GM18951 (cell line): ENCODE measurements around the gene CDK5RAP1.
"Not testable (repeated sequence)": the region's sequence is repeated elsewhere in the genome, so short reads cannot be mapped to it uniquely, and the experiment has no call there.

ENCODE experiments used
- POLR2A ChIP-seq: IDR thresholded peaks from 4 replicates; pipeline ENCODE4 v1.6.1; 2011; ENCODE audit warnings: mild to moderate bottlenecking; ENCODE audit not compliant: insufficient read length, insufficient read depth; ENCODE audit errors: extremely low read depth
- in situ Hi-C: fragments of 300-500 bp; cut with MboI; formaldehyde crosslinking; loops from one replicate; pipeline ENCODE4 v1.12.0; 2022; ENCODE audit warnings: low sequenced_read_pairs, mixed read lengths, inconsistent platforms; ENCODE audit not compliant: unreplicated experiment

The CDK5RAP1 gene

GRCh38 chr20:33410081-33410742, 8.9 kb upstream of the CDK5RAP1 start:
- in situ Hi-C loops, result no loop called here
- TF ChIP-seq POLR2A, result no peak

GRCh38 chr20:33408716-33409654, 7.7 kb upstream of the CDK5RAP1 start:
- in situ Hi-C loops, result no loop called here
- TF ChIP-seq POLR2A, result no peak

- in situ Hi-C loops, result no loop called here
- no peak for TF ChIP-seq POLR2A
Observed at GRCh38 chr20:33408313-33408712, 7.0 kb upstream of the CDK5RAP1 start.

GRCh38 chr20:33407796-33408195, 6.5 kb upstream of the CDK5RAP1 start:
- in situ Hi-C loops, result no loop called here

DNA sequence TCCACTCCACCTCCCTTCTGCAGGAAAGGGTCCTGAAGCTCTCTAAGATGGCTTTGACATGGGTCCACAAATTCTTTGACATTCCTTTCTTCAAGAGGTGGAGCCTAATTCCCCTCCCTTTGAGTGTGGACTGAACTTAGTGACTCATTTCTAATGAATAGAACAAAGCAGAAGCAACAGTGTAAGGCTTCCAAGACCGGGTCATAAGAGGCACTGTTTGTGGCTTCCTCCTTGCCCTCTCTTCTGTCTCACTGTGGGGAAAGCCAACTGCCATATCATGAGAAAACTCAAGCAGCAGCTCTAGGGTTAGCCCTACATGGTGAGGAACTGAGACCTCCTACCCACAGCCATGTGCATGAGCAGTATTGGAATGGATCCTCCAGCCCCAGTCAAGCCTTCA, 5.9 kb upstream of the CDK5RAP1 start:
- TF ChIP-seq POLR2A, result no peak

More at GRCh38 chr20:33407796-33408195, 6.5 kb upstream of the CDK5RAP1 start:
- no peak for TF ChIP-seq POLR2A

DNA sequence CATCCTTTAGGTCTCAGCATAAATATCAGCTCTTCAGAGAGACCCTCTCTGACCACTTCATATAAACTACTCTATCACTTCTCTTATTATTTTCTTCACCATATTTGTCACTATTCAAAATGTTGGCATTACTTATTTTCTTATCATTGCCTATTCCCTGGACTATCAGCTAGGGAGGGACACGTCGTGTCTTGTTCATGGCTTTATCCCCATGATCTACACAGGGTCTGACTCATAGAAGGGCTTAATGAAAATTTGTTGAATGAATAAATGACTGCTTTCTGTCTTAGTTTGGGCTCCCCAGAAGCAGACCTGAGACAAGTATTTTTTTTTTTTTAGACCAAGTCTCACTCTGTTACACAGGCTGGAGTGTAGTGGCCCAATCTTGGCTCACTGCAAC, 3.0 kb upstream of the CDK5RAP1 start:
- TF ChIP-seq POLR2A, result no peak

More for the DNA sequence above, 5.9 kb upstream of the CDK5RAP1 start:
- in situ Hi-C loops, result no loop called here

DNA sequence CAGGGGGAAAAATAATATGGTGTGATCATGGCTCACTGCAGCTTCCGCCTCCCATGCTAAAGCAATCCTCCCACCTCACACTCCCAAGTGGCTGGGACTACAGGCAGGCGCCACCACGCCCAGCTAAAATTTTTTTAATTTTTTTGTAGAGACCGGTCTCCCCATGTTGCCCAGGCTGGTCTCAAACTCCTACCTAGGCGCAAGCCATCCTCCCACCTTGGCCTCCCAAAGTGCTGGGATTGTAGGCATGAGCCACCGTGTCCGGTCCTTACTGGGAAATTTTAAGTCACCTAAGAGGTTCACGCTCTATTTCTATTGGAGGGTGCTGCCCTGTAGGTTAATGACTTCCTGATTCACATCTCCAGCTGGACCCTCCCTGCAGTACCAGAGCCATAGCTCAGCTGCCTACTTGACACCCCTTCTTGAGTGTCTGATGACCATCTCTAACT, 626 bp upstream of the CDK5RAP1 start:
- TF ChIP-seq POLR2A, result no peak
- in situ Hi-C loops, result no loop called here

More for the DNA sequence above, 3.0 kb upstream of the CDK5RAP1 start:
- in situ Hi-C loops, result no loop called here

GRCh38 chr20:33400812-33401183, 521 bp downstream of the CDK5RAP1 start:
- in situ Hi-C loops, result no loop called here
- TF ChIP-seq POLR2A, result no peak

- in situ Hi-C loops, result no loop called here
- no peak for TF ChIP-seq POLR2A
Observed at GRCh38 chr20:33399924-33400323, 1.4 kb downstream of the CDK5RAP1 start.

DNA sequence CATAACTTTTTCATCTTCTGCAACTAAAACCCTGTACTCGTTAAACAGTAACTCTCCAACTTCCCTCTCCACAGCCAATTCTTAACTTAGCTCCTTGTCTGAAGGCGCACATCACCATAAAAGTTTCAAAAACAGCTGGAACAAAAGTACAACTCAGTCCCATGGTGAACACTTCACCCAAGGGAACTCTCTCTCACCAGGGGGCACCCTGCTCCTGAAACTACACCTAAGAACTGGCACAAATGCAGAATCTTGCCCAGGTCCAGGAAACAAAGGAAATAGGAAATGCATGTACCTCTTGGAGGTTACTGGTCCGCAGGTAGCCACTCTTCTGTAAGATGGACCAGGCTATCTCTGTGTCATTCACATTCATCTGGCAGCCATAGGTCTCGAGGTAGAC, 6.6 kb downstream of the CDK5RAP1 start:
- no peak for TF ChIP-seq POLR2A
- in situ Hi-C loops, result no loop called here

- in situ Hi-C loops, result no loop called here
- TF ChIP-seq POLR2A, result no peak
Observed at GRCh38 chr20:33393609-33394008, 7.7 kb downstream of the CDK5RAP1 start.

DNA sequence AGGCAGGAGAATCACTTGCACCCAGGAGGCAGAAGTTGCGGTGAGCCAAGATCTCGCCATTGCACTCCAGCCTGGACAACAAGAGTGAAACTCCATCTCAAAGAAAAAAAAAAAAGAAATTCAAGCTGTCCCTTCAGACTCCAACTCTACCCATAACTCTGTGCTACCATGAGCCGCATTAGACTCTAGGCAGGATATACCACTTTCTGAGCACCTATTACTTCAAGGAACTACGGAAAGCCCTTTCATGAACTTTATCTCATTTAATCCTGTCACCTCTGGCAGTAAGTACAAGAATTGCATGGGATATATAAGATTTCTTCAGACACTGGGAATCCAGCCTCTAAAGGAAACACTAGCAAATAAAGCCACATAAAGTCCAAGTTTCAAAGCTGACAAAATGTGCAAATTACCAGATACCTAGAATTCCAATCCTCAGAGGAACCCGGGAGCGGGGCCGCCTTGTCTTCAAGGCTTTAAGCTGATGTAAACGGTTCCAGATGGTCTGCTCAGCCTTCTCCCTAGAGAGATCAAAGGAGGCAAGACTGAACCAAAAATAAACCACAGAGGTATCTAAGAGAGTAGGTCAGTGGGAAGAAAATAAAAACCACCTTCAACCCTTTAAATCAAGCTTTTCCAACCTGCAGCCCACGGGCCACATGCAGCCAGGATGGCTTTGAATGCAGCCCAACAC, 9.4 kb downstream of the CDK5RAP1 start:
- no peak for TF ChIP-seq POLR2A
- in situ Hi-C loops, result no loop called here

- in situ Hi-C loops, result not testable (repeated sequence)
Observed at GRCh38 chr20:33389326-33389725, 12.0 kb downstream of the CDK5RAP1 start.
